OCI-LY7 (cell line): ENCODE data around the gene SAXO1.

Experiments used
- EZH2phosphoT487 ChIP-seq: fragments of 200-600 bp; sonication (generic); IDR thresholded peaks from 2 replicates; pipeline ENCODE4 v1.6.1; 2018; ENCODE audit warnings: low read depth, borderline replicate concordance, mild to moderate bottlenecking, mixed run types, antibody characterized with exemption, low read length, moderate library complexity, mixed read lengths
- TF ChIP-seq, protein P1 (sequence below): fragments of 200-600 bp; sonication (generic); conservative IDR thresholded peaks from 2 replicates; pipeline ENCODE4 v1.5.1; 2014; ENCODE audit warnings: mild to moderate bottlenecking, antibody characterized with exemption, low read length, moderate library complexity, mixed read lengths

GRCh38 chr9:18888290-18888689, 144.7 kb downstream of the SAXO1 start:
- TF ChIP-seq EZH2phosphoT487, result no peak
- TF ChIP-seq, protein P1, sequence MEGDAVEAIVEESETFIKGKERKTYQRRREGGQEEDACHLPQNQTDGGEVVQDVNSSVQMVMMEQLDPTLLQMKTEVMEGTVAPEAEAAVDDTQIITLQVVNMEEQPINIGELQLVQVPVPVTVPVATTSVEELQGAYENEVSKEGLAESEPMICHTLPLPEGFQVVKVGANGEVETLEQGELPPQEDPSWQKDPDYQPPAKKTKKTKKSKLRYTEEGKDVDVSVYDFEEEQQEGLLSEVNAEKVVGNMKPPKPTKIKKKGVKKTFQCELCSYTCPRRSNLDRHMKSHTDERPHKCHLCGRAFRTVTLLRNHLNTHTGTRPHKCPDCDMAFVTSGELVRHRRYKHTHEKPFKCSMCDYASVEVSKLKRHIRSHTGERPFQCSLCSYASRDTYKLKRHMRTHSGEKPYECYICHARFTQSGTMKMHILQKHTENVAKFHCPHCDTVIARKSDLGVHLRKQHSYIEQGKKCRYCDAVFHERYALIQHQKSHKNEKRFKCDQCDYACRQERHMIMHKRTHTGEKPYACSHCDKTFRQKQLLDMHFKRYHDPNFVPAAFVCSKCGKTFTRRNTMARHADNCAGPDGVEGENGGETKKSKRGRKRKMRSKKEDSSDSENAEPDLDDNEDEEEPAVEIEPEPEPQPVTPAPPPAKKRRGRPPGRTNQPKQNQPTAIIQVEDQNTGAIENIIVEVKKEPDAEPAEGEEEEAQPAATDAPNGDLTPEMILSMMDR, result no peak
